B cell (primary cell): ENCODE measurements around the gene PRSS36.

Experiments
- CTCF ChIP-seq: fragments of 200-600 bp; IDR thresholded peaks from one replicate; pipeline ENCODE4 v1.8.0; 2022; ENCODE audit warnings: antibody characterized with exemption, mild to moderate bottlenecking
- EZH2 ChIP-seq: IDR thresholded peaks from 2 replicates; pipeline ENCODE4 v1.6.1; 2012; ENCODE audit warnings: borderline replicate concordance, low read depth, mild to moderate bottlenecking, moderate library complexity, low read length; ENCODE audit not compliant: insufficient read depth, poor library complexity, severe bottlenecking

GRCh38 chr16:31148281-31148728, 1.6 kb downstream of the PRSS36 start:
- no peak for TF ChIP-seq CTCF
- no peak for TF ChIP-seq EZH2
